Left renal pelvis (tissue), 4 donors: ENCODE data around the gene PPP6R3. TPM values are rescaled to one million over a fixed set of nuclear protein-coding genes. Genes with fewer than 3 reads are reported as not detected.
"Not testable (repeated sequence)": the region's sequence is repeated elsewhere in the genome, so short reads cannot be mapped to it uniquely, and the experiment has no call there.

Experiments used
- DNase-seq, 4 donors: peaks; one replicate each; pipeline ENCODE4 v3.0.0-alpha.2; 2013; ENCODE audit warnings: low read depth in 4 of 4, low spot score in 3 of 4
- polyA plus RNA-seq, 4 donors: library from polyadenylated mRNA; unstranded; fragments of 120-200 nt; gene quantifications; one replicate each; pipeline ENCODE4 v1.2.1, GENCODE V29; 2013; ENCODE audit not compliant: insufficient read length in 4 of 4

The PPP6R3 gene
- polyA plus RNA-seq, 4 donors, result 69.0 to 114 (median 102) TPM

- DNase-seq, result not testable (repeated sequence)
Observed at GRCh38 chr11:68639322-68639721, 178.8 kb downstream of the PPP6R3 start.

GRCh38 chr11:68641880-68642279, 181.3 kb downstream of the PPP6R3 start:
- DNase-seq, result no peak

- no peak for DNase-seq
Observed at GRCh38 chr11:68643585-68643984, 183.0 kb downstream of the PPP6R3 start.

- no peak for DNase-seq
Observed at GRCh38 chr11:68646832-68647231, 186.3 kb downstream of the PPP6R3 start.

GRCh38 chr11:68649851-68650555, 189.5 kb downstream of the PPP6R3 start:
- no peak for DNase-seq

- no peak for DNase-seq
Observed at GRCh38 chr11:68650801-68651200, 190.2 kb downstream of the PPP6R3 start.

- DNase-seq, result no peak
Observed at GRCh38 chr11:68651208-68651984, 190.8 kb downstream of the PPP6R3 start.

- no peak for DNase-seq
Observed at GRCh38 chr11:68651985-68652682, 191.6 kb downstream of the PPP6R3 start.

GRCh38 chr11:68652683-68653156, 192.2 kb downstream of the PPP6R3 start:
- DNase-seq, result no peak

GRCh38 chr11:68653486-68654430, 193.2 kb downstream of the PPP6R3 start:
- DNase-seq, result no peak

- no peak for DNase-seq
Observed at GRCh38 chr11:68654978-68655377, 194.4 kb downstream of the PPP6R3 start.

GRCh38 chr11:68655406-68655805, 194.9 kb downstream of the PPP6R3 start:
- DNase-seq, result no peak

- DNase-seq, result no peak
Observed at GRCh38 chr11:68655806-68656205, 195.3 kb downstream of the PPP6R3 start.

GRCh38 chr11:68657021-68657780, 196.6 kb downstream of the PPP6R3 start:
- DNase-seq, result no peak

- DNase-seq, result no peak
Observed at GRCh38 chr11:68658097-68658496, 197.5 kb downstream of the PPP6R3 start.

GRCh38 chr11:68658661-68659060, 198.1 kb downstream of the PPP6R3 start:
- no peak for DNase-seq

GRCh38 chr11:68659158-68659921, 198.8 kb downstream of the PPP6R3 start:
- DNase-seq, result peak in 2 of 4 donors; percentile 37 to 45

GRCh38 chr11:68660066-68660810, 199.7 kb downstream of the PPP6R3 start:
- DNase-seq, result no peak
